ENCODE data around the gene MAP3K13.
"Not testable (repeated sequence)": the region's sequence is repeated elsewhere in the genome, so short reads cannot be mapped to it uniquely, and the experiment has no call there.

MAP3K13 gene

GRCh38 chr3:185342459-185343174, 20.3 kb upstream of the MAP3K13 start:
- no peak for DNase-seq (ENCODE audit: low read depth)

GRCh38 chr3:185347399-185347798, 15.5 kb upstream of the MAP3K13 start:
- no peak for DNase-seq (ENCODE audit: low read depth)

- DNase-seq (ENCODE audit: low read depth), result no peak
Measured at GRCh38 chr3:185350841-185351240, 12.1 kb upstream of the MAP3K13 start.

GRCh38 chr3:185351396-185351795, 11.5 kb upstream of the MAP3K13 start:
- no peak for DNase-seq (ENCODE audit: low read depth)

GRCh38 chr3:185353225-185353624, 9.7 kb upstream of the MAP3K13 start:
- no peak for DNase-seq (ENCODE audit: low read depth)

- peak; percentile 40 for DNase-seq (ENCODE audit: low read depth)
Measured at GRCh38 chr3:185353823-185354614, 8.9 kb upstream of the MAP3K13 start.

- DNase-seq (ENCODE audit: low read depth), result no peak
Measured at GRCh38 chr3:185356499-185356898, 6.4 kb upstream of the MAP3K13 start.

GRCh38 chr3:185361920-185362319, 1.0 kb upstream of the MAP3K13 start:
- DNase-seq (ENCODE audit: low read depth), result no peak

GRCh38 chr3:185363662-185364203, 797 bp downstream of the MAP3K13 start:
- no peak for DNase-seq (ENCODE audit: low read depth)

GRCh38 chr3:185365291-185366073, 2.5 kb downstream of the MAP3K13 start:
- no peak for DNase-seq (ENCODE audit: low read depth)

- no peak for DNase-seq (ENCODE audit: low read depth)
Measured at GRCh38 chr3:185366074-185366335, 3.1 kb downstream of the MAP3K13 start.

- no peak for DNase-seq (ENCODE audit: low read depth)
Measured at GRCh38 chr3:185366913-185367312, 4.0 kb downstream of the MAP3K13 start.

- DNase-seq (ENCODE audit: low read depth), result not testable (repeated sequence)
Measured at GRCh38 chr3:185370349-185370748, 7.4 kb downstream of the MAP3K13 start.

GRCh38 chr3:185371306-185372074, 8.6 kb downstream of the MAP3K13 start:
- no peak for DNase-seq (ENCODE audit: low read depth)

GRCh38 chr3:185381320-185382058, 18.6 kb downstream of the MAP3K13 start:
- DNase-seq (ENCODE audit: low read depth), result no peak

GRCh38 chr3:185382154-185382553, 19.2 kb downstream of the MAP3K13 start:
- DNase-seq (ENCODE audit: low read depth), result no peak

GRCh38 chr3:185386515-185386914, 23.6 kb downstream of the MAP3K13 start:
- DNase-seq (ENCODE audit: low read depth), result not testable (repeated sequence)

GRCh38 chr3:185387646-185388045, 24.7 kb downstream of the MAP3K13 start:
- DNase-seq (ENCODE audit: low read depth), result no peak

- no peak for DNase-seq (ENCODE audit: low read depth)
Measured at GRCh38 chr3:185393055-185393454, 30.1 kb downstream of the MAP3K13 start.

- DNase-seq (ENCODE audit: low read depth), result no peak
Measured at GRCh38 chr3:185397676-185398075, 34.7 kb downstream of the MAP3K13 start.
